ENCODE data around the gene ARID5B.
"Not testable (repeated sequence)": the region's sequence is repeated elsewhere in the genome, so short reads cannot be mapped to it uniquely, and the experiment has no call there.

Gene ARID5B

GRCh38 chr10:61900829-61901792, at the start of gene ARID5B:
Gene ARID5B (plus strand): TSS chr10:61901699. CDS start chr10:61901710, 11 bp downstream.
- peak; percentile 69 to 72 (median 71) for DNase-seq

GRCh38 chr10:61852261-61852660, 49.2 kb upstream of the ARID5B start:
- DNase-seq = no peak

- no peak for DNase-seq
Observed at GRCh38 chr10:61855771-61856170, 45.7 kb upstream of the ARID5B start.

GRCh38 chr10:61857746-61858145, 43.8 kb upstream of the ARID5B start:
- no peak for DNase-seq

- no peak for DNase-seq
Observed at GRCh38 chr10:61859786-61860185, 41.7 kb upstream of the ARID5B start.

DNA sequence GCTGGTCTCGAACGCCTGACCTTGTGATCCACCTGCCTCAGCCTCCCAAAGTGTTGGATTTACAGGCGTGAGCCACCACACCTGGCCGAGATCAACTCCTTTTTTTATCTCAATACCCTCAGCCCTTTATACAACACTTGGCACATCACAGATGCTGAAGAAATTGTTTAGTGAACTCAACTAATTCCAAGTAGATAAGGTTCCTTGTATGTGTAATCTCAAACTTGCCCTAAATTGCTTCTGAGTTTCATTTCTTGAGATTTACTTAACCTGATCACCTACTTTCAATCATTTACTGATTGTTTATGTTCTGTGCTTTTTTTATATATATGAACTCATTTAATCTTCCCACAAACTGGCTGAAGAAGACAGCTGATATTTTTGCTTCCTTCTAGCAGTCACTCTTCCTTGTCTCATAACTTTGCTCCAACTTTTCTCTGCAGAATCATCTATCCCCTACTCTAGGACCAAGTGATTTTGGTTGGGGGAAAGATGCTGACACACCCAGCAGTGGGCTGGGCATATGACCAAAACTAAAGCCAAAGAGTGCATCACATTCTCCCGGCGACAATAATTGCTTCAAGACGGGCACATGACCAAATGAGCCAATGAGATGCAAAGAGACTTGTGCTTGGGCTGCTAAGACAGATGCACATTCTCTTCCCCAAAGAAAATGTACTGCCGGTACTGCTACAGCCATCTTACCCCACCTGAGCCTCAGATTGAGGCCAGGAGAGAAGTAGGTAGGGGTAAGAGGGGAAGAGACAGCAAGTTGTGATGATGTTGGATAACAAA, 40.3 kb upstream of the ARID5B start:
- no peak for DNase-seq

- DNase-seq = no peak
Observed at GRCh38 chr10:61863981-61864380, 37.5 kb upstream of the ARID5B start.

DNA sequence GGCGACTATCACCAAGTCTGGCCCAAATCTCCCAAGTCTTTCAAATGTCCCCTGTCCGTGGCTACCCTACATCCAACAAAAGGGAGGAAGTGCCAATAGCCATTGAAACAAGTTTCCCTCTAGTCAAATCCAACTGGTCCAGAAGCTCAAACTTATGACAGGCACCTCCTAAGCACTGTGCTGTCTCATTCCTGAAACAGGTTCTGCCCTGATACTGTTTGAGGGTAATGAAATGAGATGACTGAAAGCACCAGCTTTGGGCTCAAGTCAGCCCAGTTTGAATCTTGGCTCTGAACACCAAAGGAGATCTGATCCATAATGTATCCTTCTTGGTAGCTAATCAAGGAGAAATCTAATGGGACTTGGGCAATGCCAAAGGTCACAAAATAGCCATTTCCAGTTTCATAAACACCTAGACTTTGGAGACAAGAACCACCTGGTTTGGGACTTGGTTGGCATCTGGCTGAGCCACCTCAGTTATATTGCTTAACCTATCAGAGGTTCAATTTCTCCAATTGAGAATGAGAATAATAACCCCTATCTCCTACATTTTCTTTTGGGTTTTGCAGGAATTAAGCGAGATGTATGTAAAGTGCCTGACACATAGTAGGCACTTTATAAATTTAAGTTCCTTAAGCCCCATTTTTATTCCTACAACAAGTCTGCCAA, 34.7 kb upstream of the ARID5B start:
- no peak for DNase-seq

GRCh38 chr10:61867374-61867773, 34.1 kb upstream of the ARID5B start:
- not testable (repeated sequence) for DNase-seq

GRCh38 chr10:61867817-61868216, 33.7 kb upstream of the ARID5B start:
- DNase-seq = not testable (repeated sequence)

DNA sequence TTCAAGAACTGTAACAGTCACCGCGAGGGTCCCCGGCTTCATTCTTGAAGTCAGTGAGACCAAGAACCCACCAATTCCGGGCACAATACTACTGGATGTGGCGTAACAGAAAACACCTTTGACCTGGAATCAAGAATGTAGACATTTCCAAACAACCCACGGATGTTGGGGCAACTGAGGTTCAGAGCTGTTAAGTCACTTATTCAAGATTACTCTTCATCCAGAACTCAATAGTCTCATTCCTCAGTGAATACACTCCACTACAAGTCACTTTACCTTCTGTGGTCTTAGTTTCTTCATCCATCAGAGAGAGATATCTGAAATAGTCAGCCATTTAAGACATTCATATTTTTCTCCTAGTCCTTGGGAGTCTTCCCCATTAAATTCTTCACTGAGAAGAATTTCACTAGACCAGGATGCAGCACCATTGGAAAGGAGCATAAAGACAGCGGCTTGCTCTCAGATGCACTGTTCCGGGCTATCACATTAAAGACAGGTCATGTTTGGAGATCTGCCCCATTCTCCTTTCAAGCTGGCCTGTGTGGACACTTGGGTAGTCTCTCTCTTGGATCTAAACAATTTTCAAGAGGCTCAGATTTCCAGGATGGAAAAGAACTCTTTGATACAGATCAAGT, 32.3 kb upstream of the ARID5B start:
- no peak for DNase-seq

DNA sequence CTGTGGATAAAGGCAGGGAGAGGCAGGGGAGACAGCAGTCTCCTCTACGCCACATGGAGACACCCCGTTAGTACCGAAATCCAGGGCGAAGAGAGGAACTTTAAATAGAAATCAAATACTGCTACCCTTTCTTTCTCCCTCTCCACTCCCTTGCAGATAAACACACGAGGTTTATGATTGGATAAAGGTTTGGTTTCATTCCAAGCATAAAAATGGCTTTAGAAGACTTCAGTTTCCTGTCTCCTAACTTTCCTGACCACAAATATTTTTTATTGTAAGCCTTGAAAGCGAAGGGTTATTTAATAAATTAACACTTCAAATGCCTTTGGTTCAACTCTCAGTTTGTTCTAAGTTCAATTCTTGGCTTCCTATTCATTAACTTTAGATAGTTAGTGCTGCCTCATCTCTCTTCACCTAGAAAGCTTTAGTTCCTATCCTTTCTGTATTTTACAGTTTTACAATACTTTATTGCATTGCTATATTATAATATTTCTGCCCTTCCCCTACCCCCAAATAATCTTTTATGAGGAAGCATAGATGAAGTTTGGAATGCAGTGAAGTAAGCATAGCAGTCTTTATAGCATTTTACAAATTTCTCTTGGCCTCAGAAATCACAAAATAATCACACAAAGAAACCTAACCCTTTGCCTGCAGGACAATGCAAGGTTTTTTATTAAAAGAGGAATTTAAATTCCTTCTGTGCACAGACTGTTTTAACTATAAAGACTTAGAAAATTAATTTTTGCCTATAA, 31.5 kb upstream of the ARID5B start:
- no peak for DNase-seq

GRCh38 chr10:61870526-61870895, 31.0 kb upstream of the ARID5B start:
- DNase-seq = no peak

- no peak for DNase-seq
Observed at GRCh38 chr10:61871487-61871886, 30.0 kb upstream of the ARID5B start.

DNA sequence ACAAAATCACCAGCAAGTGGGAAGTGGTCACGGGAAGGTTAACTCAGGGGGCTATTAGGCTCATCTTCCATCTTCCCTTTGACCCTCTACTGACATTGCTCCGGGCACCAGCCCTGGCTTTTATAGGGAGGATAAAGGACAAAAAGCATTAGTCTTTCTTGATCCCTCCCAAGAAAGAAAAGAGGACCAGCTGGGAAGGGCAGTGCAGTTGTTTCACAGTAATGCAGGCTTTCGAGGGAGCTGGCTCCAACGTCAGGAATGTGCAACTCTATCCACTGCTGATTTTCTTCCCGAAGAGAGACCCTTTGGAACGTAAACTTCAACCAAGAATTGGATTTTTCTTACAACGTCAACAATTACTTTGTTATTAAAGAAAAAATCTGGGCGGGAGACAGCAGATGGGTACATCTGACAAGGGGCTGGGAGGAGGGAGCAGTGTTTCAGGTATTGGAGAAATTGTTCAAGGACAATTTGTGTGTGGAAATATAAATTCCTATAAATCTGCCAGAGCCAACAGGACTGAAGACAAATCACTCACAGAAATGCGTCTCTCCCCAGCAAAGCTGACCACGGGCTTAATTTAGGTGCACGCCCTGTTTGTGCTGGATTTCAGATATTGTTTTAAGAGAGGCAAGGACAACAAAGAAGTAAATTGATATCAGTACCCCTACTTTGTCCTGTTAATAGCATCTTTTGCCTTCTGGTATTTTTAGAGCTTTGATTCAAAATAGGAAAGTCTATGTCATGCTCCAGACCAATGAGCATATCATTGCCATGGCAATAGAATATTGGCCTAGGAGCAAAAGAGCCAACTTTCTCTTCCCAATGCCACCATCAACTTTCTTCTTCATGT, 23.4 kb upstream of the ARID5B start:
- no peak for DNase-seq

GRCh38 chr10:61878740-61879068, 22.8 kb upstream of the ARID5B start:
- no peak for DNase-seq

- peak; percentile 60 to 62 (median 60) for DNase-seq
Observed at GRCh38 chr10:61882621-61883370, 18.7 kb upstream of the ARID5B start.

- DNase-seq = peak; percentile 24 to 72 (median 62)
Observed at GRCh38 chr10:61883371-61884025, 18.0 kb upstream of the ARID5B start.

GRCh38 chr10:61887772-61888171, 13.7 kb upstream of the ARID5B start:
- no peak for DNase-seq

DNA sequence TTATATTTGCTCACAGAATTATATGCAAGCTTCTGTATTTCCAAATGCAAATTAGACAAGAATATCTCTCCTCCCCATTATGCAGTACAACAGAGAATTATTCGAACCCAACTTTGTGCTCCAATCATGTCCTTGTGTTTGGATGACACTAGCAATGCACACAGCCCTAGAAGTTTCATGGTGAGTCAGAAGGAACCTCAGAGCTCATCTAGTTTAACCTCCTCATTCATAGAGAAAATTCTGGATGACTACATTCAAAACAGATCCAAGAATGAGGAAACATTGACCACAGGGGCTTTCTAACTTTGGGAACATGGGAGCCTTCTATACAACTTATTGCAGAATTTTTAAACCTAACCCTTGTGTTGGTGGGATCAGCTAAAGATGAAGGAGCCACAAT, 12.8 kb upstream of the ARID5B start:
- DNase-seq = peak; percentile 50 to 75 (median 66)
